ENCODE results near the gene ZNF618.

DNA sequence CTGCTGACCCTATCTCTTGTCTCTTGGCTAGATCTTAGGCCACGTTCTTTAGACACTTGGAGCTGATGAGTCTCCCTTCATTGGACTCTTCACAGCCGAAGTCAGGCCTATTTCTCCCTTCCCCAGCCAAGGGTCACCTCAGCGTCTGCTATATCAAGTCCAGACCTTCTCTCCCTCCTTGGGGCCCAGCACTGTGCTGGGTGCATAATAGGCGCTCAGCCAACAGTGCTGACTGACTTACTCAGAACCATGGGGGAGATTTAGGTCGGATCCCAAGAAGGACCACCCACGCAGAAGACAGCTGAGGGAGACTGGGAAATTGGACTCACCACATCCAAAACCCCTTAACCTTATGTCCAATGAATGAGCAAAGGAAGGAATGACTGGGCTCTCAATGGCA lies 207.6 kb downstream of the ZNF618 start:
- TF ChIP-seq, protein P1, sequence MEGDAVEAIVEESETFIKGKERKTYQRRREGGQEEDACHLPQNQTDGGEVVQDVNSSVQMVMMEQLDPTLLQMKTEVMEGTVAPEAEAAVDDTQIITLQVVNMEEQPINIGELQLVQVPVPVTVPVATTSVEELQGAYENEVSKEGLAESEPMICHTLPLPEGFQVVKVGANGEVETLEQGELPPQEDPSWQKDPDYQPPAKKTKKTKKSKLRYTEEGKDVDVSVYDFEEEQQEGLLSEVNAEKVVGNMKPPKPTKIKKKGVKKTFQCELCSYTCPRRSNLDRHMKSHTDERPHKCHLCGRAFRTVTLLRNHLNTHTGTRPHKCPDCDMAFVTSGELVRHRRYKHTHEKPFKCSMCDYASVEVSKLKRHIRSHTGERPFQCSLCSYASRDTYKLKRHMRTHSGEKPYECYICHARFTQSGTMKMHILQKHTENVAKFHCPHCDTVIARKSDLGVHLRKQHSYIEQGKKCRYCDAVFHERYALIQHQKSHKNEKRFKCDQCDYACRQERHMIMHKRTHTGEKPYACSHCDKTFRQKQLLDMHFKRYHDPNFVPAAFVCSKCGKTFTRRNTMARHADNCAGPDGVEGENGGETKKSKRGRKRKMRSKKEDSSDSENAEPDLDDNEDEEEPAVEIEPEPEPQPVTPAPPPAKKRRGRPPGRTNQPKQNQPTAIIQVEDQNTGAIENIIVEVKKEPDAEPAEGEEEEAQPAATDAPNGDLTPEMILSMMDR (IDR thresholded peaks at IDR 0.05; ENCODE audit: borderline replicate concordance, extremely low read depth, low read length, poor library complexity, severe bottlenecking), result no peak
- TF ChIP-seq EZH2 (IDR thresholded peaks at IDR 0.05; ENCODE audit: borderline replicate concordance, low read depth, low read length, severe bottlenecking), result no peak
